ENCODE measurements around the gene AGPS.

DNA sequence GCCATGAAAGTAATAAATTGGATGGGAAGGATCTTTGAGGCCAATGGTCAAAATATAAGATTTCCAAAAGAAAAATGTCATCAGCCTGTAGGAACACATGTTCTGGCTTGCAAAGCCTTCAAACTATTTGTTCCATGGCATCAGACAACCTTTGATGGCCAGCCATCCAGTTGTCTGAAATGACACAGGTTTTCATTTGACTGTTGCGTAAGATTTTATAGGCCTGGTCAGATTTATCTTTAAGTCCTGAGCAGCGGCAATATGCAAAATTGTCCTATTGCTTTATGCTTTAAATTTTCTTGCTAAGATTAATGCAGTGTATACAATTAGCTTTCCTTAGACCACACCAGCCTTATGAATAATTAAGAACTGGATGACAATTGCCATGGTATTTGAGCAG, 167.1 kb downstream of the AGPS start:
- TF ChIP-seq, protein P1, sequence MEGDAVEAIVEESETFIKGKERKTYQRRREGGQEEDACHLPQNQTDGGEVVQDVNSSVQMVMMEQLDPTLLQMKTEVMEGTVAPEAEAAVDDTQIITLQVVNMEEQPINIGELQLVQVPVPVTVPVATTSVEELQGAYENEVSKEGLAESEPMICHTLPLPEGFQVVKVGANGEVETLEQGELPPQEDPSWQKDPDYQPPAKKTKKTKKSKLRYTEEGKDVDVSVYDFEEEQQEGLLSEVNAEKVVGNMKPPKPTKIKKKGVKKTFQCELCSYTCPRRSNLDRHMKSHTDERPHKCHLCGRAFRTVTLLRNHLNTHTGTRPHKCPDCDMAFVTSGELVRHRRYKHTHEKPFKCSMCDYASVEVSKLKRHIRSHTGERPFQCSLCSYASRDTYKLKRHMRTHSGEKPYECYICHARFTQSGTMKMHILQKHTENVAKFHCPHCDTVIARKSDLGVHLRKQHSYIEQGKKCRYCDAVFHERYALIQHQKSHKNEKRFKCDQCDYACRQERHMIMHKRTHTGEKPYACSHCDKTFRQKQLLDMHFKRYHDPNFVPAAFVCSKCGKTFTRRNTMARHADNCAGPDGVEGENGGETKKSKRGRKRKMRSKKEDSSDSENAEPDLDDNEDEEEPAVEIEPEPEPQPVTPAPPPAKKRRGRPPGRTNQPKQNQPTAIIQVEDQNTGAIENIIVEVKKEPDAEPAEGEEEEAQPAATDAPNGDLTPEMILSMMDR (IDR thresholded peaks at IDR 0.05; ENCODE audit: borderline replicate concordance, extremely low read depth, low read length, poor library complexity, severe bottlenecking), result no peak
- no peak for TF ChIP-seq EZH2 (IDR thresholded peaks at IDR 0.05; ENCODE audit: borderline replicate concordance, low read depth, low read length, severe bottlenecking)

Measured in DND-41 (cell line).